ENCODE measurements around the gene PIK3R6.

The PIK3R6 gene

GRCh38 chr17:8766731-8767130, 100.7 kb downstream of the PIK3R6 start:
- ChIA-PET POLR2A (no interaction called here), CTCF (no interaction called here)
- no peak for DNase-seq (ENCODE audit: extremely low spot score)
- no peak for TF ChIP-seq CTBP1 (IDR thresholded peaks at IDR 0.05; ENCODE audit: borderline replicate concordance)
- TF ChIP-seq NFRKB (IDR thresholded peaks at IDR 0.05), result no peak
- no peak for TF ChIP-seq ARNT (IDR thresholded peaks at IDR 0.05)
- no peak for TF ChIP-seq SP1 (IDR thresholded peaks at IDR 0.05)
- no peak for TF ChIP-seq LEF1 (IDR thresholded peaks at IDR 0.05; ENCODE audit: borderline replicate concordance)
- no peak for TF ChIP-seq L3MBTL2 (conservative IDR thresholded peaks at IDR 0.05)
- TF ChIP-seq FOXM1 (IDR thresholded peaks at IDR 0.05; ENCODE audit: borderline replicate concordance), result no peak
- TF ChIP-seq BHLHE40 (IDR thresholded peaks at IDR 0.05; ENCODE audit: borderline replicate concordance), result no peak

- TF ChIP-seq TARDBP (IDR thresholded peaks at IDR 0.05), result no peak
- TF ChIP-seq ARNT (IDR thresholded peaks at IDR 0.05), result no peak
- no peak for TF ChIP-seq NFRKB (IDR thresholded peaks at IDR 0.05)
- no peak for TF ChIP-seq ELF4 (IDR thresholded peaks at IDR 0.05)
- TF ChIP-seq FOXA1 (IDR thresholded peaks at IDR 0.05), result no peak
- no peak for TF ChIP-seq FOXK2 (IDR thresholded peaks at IDR 0.05)
- TF ChIP-seq CTBP1 (IDR thresholded peaks at IDR 0.05; ENCODE audit: borderline replicate concordance), result no peak
- no peak for TF ChIP-seq PKNOX1 (IDR thresholded peaks at IDR 0.05)
- no peak for TF ChIP-seq SP1 (IDR thresholded peaks at IDR 0.05)
- TF ChIP-seq SUZ12 (IDR thresholded peaks at IDR 0.05), result no peak
- TF ChIP-seq HDGF (IDR thresholded peaks at IDR 0.05; ENCODE audit: borderline replicate concordance), result no peak
- no peak for TF ChIP-seq FOXM1 (IDR thresholded peaks at IDR 0.05; ENCODE audit: borderline replicate concordance)
- TF ChIP-seq L3MBTL2 (conservative IDR thresholded peaks at IDR 0.05), result no peak
- TF ChIP-seq BHLHE40 (IDR thresholded peaks at IDR 0.05; ENCODE audit: borderline replicate concordance), result no peak
- no peak for TF ChIP-seq ZNF384 (IDR thresholded peaks at IDR 0.05)
- POLR2A ChIA-PET, result no interaction called here
- DNase-seq (ENCODE audit: extremely low spot score), result no peak
- CTCF ChIA-PET, result no interaction called here
Observed at GRCh38 chr17:8762012-8762411, 105.5 kb downstream of the PIK3R6 start.

GRCh38 chr17:8758137-8758596, 109.3 kb downstream of the PIK3R6 start, which contains the start of gene SPDYE4:
Gene SPDYE4 (minus strand): TSS chr17:8758546. CDS start chr17:8758382, 164 bp downstream.
- POLR2A ChIA-PET, result no interaction called here
- TF ChIP-seq HDGF (IDR thresholded peaks at IDR 0.05; ENCODE audit: borderline replicate concordance) (no peak), FOXM1 (IDR thresholded peaks at IDR 0.05; ENCODE audit: borderline replicate concordance) (no peak), CTBP1 (IDR thresholded peaks at IDR 0.05; ENCODE audit: borderline replicate concordance) (no peak), ARNT (IDR thresholded peaks at IDR 0.05) (no peak), TARDBP (IDR thresholded peaks at IDR 0.05) (no peak), L3MBTL2 (conservative IDR thresholded peaks at IDR 0.05) (no peak), LEF1 (IDR thresholded peaks at IDR 0.05; ENCODE audit: borderline replicate concordance) (no peak), SP1 (IDR thresholded peaks at IDR 0.05) (no peak), FOXK2 (IDR thresholded peaks at IDR 0.05) (no peak)
- no peak for DNase-seq (ENCODE audit: extremely low spot score)
- CTCF ChIA-PET, result no interaction called here

- ChIA-PET CTCF (no interaction called here), POLR2A (no interaction called here)
- no peak for TF ChIP-seq FOXM1 (IDR thresholded peaks at IDR 0.05; ENCODE audit: borderline replicate concordance)
- TF ChIP-seq ELF4 (IDR thresholded peaks at IDR 0.05), result no peak
- TF ChIP-seq CTBP1 (IDR thresholded peaks at IDR 0.05; ENCODE audit: borderline replicate concordance), result no peak
- no peak for TF ChIP-seq SUZ12 (IDR thresholded peaks at IDR 0.05)
- TF ChIP-seq SP1 (IDR thresholded peaks at IDR 0.05), result no peak
- TF ChIP-seq FOXA1 (IDR thresholded peaks at IDR 0.05), result no peak
- DNase-seq (ENCODE audit: extremely low spot score), result no peak
Observed at GRCh38 chr17:8757189-8757588, 110.3 kb downstream of the PIK3R6 start.

GRCh38 chr17:8755590-8756255, 111.8 kb downstream of the PIK3R6 start:
- CTCF ChIA-PET, result no interaction called here
- POLR2A ChIA-PET, result no interaction called here

GRCh38 chr17:8754890-8755289, 112.6 kb downstream of the PIK3R6 start:
- CTCF ChIA-PET, result interaction anchor here (0.7 to 1.2 kb wide), 2 partner anchors 141 to 217 kb away, joined by 3 read pairs; no protein-coding TSS in a partner anchor
- POLR2A ChIA-PET, result no interaction called here
- no peak for DNase-seq (ENCODE audit: extremely low spot score)
- TF ChIP-seq CTBP1 (IDR thresholded peaks at IDR 0.05; ENCODE audit: borderline replicate concordance) (no peak), LEF1 (IDR thresholded peaks at IDR 0.05; ENCODE audit: borderline replicate concordance) (no peak), FOXM1 (IDR thresholded peaks at IDR 0.05; ENCODE audit: borderline replicate concordance) (no peak), FOXA1 (IDR thresholded peaks at IDR 0.05) (no peak), BHLHE40 (IDR thresholded peaks at IDR 0.05; ENCODE audit: borderline replicate concordance) (no peak), ELF4 (IDR thresholded peaks at IDR 0.05) (no peak), SP1 (IDR thresholded peaks at IDR 0.05) (no peak), SUZ12 (IDR thresholded peaks at IDR 0.05) (no peak), L3MBTL2 (conservative IDR thresholded peaks at IDR 0.05) (no peak), FOXK2 (IDR thresholded peaks at IDR 0.05) (no peak), ARNT (IDR thresholded peaks at IDR 0.05) (no peak), HDGF (IDR thresholded peaks at IDR 0.05; ENCODE audit: borderline replicate concordance) (no peak), ZNF384 (IDR thresholded peaks at IDR 0.05) (no peak), TARDBP (IDR thresholded peaks at IDR 0.05) (no peak), PKNOX1 (IDR thresholded peaks at IDR 0.05) (no peak), NFRKB (IDR thresholded peaks at IDR 0.05) (no peak)

More at GRCh38 chr17:8755590-8756255, 111.8 kb downstream of the PIK3R6 start:
- no peak for DNase-seq (ENCODE audit: extremely low spot score)
- TF ChIP-seq ARNT (IDR thresholded peaks at IDR 0.05), result no peak
- TF ChIP-seq ELF4 (IDR thresholded peaks at IDR 0.05), result no peak
- no peak for TF ChIP-seq BHLHE40 (IDR thresholded peaks at IDR 0.05; ENCODE audit: borderline replicate concordance)

All from HEK293T (cell line).